ENCODE data around the gene UNC13B.
"Not testable (repeated sequence)": the region's sequence is repeated elsewhere in the genome, so short reads cannot be mapped to it uniquely, and the experiment has no call there.

UNC13B gene

DNA sequence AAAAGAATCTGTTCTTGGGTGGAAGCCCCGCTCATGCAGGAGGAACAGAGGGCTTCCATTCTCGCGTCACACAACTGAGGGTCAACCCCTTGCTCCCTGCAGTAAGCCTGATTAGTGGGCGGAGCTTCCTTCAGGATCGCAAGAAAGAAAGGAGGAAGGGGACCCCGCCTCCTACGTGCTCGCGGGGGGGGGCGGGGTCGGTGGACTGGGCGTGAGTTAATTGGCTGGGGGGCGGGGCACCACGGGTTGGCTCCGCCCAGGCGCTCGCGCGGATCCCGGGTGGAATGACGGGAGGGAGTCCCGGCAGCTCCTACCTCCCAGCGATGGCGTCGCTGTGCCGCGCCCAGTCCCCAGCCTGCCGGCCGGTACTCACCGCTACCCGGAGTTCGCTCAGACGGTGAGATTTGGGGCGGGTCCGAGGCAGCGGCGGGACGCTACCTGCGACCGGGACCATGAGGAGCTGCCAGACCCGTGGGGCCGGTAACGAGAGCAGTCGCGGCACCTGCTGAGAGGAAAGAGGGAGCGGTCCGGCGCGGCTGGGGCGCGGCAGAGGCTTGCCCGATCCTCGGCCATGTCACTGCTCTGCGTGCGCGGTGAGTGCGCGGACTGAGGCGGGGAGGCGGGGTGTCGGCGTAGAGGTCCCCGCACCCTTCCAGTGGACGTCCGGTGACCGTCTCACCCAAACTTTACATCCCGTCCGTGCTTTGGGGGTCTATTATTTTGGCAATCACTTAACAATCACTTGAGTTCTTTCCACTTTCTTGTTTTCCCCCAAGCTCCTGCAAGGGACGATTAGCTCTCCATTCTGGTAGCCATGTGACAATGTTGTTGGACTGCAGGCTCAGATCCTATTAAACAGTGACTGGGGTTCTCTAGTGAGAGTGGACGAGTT is at the start of gene UNC13B:
Gene UNC13B, plus strand, starts transcription at position 297 of the 892 bp plus-strand sequence. Its CDS starts 275 bp downstream, at position 572.
- peak; percentile 89 for DNase-seq

DNA sequence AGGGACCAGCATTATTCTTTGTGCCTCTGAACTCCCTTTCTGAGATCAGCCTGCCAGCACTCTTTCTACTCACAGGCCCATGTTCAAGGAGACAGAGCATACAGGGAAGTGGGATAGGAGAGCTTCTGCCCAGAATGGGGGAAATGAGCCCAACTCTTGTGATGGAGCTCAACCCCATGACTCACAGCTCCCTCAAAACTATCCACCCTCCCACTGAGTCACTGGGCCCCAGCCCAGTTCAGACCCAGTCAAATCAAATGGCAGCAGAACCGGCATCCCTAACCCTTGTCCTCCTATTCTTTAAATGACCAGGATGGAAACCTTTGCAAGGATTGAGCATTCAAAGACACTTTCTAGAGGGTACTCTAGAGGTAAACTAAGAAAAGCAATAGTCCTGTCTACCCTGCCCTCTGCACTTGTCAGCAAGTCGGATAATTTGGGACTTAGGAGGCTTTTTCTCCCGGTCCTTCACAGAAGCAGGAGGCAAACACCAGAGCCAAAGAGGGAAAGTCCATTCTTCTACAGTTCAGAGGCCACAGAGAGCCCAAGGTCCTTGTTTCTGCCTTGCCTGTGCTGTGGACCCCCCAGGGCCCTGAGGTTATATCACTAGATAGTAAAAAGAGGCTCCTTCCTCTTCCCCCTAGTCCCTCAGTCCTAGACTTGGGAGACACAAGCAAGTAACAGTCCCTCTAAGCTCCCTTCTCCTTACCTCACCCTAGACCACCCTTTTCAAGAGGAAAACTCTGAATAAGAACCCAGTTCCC is 49.4 kb upstream of the UNC13B start:
- DNase-seq = peak; percentile 54

GRCh38 chr9:35114113-35114839 is 47.5 kb upstream of the UNC13B start:
- peak; percentile 87 for DNase-seq

DNA sequence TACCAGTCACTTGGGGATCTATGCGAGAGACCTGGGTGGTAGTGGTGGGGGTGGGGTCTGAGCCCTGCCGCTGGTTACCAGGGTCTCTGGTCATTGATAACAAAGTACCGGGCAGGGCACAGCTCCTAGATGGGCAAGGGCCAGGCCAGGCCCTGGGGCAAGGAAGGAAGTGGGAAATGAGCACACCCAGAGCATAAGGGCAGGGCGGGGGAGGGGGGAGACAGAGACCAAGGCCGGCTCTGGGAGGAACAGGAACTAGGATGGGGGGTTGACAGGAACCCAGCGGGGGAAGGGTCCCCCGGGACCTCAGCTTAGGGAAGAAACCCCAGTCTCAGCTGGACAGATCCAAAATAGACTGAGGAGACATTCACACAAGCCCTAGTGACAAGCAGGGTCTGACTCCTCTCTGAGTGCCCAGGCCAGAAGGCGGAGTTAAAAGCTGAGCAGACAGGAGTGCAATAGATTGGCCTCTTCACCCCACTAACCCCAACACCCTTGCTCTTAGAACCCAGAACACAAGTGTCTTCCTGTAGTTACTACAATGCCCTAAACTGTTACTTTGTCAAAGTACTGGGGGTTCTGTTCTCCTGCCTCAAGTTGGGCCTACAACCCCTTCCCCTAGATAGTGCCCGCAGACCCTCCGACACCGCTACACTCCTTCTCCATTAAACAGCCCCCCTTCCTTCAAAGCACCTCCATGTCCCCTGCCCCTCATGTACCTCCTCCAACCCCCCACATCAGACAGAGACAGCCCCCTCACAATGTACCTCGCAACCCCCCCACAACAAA is 46.8 kb upstream of the UNC13B start:
- DNase-seq = peak; percentile 43

- DNase-seq = peak; percentile 96
Observed at GRCh38 chr9:35115680-35116538, 45.9 kb upstream of the UNC13B start, which contains the start of gene ATOSB. ATOSB (minus strand) TSS chr9:35115862; CDS start chr9:35108274, 7,588 bp downstream.

- no peak for DNase-seq
Observed at GRCh38 chr9:35116539-35116897, 45.3 kb upstream of the UNC13B start.

DNA sequence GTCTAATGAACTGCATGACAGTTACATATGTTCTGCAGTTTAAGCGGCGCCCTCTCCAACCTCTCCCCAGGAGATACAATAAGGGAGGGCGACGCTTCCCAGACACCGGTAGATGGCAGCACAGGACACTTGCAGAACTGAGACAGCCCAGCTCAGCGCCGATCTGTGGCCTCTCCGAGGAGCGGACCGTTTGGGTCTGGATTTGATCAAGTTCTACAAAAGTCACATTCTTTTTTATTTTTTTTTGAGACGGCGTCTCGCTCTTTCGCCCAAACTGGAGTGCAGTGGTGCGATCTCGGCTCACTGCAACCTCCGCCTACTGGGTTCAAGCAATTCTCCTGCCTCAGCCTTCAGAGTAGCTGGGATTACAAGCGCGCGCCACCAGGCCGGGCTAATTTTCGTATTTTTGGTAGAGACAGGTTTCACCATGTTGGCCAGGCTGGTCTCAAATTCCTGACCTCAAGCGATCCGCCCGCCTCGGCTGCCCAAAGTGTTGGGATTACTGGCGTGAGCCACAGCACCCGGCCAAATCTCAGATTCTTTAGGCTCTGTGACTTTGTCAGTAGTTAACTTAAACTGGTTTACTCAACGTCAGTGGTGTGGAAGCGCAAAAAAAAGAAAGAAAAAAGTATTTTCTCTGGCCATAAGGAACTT is 44.8 kb upstream of the UNC13B start:
- DNase-seq = peak; percentile 94

DNA sequence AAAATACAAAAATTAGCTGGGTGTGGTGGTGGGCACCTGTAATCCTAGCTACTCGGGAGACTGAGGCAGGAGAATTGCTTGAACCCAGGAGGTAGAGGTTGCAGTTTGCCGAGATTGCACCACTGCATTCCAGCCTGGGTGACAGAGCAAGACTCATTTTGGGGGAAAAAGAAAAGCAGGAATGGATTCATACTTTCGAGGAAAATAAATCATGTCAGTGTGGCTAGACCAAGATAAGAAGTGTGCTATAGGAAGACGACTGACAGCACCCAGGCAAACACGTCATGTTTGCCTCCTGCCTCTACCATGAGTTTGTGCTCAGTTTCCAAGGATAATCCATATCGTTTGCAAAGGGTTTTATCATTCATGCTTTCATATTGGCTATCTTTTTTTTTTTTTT is 26.9 kb upstream of the UNC13B start:
- DNase-seq = no peak

DNA sequence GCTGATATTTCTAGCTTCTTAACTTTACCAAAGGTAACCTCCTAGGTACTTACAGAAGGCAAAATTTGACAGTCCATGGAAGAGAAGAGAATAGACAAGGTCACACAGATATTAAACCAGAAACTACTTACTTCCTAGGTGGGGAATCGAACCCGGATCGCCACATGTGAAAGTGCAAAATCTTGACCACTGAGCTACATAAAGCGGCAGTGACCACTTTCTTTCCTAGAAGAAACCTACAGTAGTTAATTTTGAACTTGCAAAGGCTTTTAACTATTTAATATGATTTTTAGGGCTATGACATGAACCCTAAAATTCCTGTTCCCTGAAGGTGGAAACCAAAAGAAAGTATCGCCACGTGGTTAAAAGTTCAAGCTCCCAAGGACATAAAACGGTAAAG is 25.8 kb upstream of the UNC13B start:
- DNase-seq = no peak

DNA sequence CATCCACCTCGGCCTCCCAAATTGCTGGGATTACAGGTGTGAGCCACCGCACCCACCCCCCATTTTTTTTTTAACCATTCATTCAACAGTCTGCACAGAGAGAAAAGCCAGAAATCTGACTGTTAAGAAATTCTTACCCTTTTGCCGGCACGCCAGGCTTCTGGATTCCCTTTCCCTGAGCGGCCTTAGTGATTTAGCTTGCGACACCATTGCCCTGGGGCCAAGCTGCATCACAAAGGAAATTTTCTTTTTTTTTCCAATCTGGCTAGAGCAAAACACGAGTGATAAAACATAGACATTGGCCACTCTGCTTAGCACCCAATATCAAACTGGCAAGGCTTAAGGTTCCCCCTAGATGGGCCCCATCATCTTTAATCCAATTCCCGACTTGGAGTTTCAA is 24.9 kb upstream of the UNC13B start:
- no peak for DNase-seq

GRCh38 chr9:35140093-35140492 is 21.7 kb upstream of the UNC13B start:
- DNase-seq = no peak

DNA sequence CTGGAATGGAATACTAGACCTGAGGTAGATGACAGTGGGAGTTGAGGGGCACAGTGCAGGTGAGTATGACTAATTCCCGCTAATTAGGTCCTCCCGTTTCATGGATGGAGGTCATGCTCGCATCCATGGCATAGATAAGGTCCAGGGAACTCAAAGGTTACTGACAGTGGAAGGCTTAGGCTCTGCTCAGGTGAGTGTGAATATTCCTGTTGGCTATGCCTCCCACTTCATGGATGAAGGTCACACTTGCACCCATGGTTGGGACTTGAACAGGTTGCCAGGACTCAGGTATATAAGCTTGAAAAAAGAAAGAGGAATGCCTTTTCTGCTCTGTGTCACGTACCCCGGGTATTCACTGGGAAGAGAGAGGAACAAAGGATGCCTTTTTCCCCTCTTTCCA is 19.8 kb upstream of the UNC13B start:
- no peak for DNase-seq

GRCh38 chr9:35147941-35148563 is 13.8 kb upstream of the UNC13B start:
- not testable (repeated sequence) for DNase-seq

DNA sequence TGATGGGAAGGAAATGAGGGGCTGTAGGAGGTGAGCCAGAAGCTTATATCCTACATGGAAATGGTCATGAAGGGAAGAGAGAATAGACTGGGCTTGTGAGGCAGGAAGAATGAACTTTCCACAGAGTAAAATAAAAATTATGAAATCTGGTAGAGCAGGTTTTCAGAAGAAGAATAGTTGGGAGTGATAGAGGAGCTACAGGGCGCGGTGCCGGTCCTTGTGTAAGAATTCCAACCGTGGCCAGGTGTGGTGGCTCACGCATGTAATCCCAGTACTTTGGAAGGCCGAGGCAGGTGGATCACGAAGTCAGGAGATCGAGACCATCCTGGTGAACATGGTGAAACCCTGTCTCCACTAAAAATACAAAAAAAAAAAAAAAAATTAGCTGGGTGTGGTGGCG is 8.9 kb upstream of the UNC13B start:
- DNase-seq = no peak

DNA sequence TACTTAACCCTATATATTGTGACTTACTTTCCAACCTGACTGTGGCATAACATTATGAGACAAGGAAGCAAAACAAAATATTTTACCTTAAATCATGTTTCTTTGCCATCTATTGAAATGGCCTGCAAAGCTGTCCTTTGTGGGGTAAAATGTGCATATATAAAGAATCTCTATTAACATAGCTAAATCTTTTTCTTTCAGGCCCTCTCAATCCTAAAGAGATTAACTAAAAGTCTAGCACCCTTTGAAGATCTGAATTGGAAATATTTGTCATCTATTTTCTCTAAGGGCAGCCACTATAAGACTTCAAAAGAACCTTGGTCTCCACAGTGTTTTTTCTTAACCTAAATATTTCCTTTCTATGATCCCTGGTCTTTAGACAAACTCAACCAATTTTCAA is 5.0 kb upstream of the UNC13B start:
- DNase-seq = no peak

DNA sequence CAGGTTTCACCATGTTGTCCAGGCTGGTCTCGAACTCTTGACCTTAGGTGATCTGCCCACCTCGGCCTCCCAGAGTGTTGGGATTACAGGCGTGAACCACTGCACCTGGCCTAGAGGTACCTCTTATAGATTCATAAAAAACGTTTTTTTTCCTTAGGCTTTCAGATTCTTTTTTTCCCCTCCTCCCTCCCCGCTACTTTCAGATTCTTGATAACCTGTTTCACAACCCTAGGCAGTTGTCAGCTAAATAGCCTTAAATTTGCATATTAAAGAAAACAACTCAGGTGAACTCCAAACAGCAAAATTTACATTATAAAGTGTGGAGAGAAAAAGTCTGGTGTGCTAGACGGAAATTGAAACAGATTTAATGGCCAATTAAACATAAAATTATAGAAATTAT is 4.0 kb upstream of the UNC13B start:
- DNase-seq = not testable (repeated sequence)

DNA sequence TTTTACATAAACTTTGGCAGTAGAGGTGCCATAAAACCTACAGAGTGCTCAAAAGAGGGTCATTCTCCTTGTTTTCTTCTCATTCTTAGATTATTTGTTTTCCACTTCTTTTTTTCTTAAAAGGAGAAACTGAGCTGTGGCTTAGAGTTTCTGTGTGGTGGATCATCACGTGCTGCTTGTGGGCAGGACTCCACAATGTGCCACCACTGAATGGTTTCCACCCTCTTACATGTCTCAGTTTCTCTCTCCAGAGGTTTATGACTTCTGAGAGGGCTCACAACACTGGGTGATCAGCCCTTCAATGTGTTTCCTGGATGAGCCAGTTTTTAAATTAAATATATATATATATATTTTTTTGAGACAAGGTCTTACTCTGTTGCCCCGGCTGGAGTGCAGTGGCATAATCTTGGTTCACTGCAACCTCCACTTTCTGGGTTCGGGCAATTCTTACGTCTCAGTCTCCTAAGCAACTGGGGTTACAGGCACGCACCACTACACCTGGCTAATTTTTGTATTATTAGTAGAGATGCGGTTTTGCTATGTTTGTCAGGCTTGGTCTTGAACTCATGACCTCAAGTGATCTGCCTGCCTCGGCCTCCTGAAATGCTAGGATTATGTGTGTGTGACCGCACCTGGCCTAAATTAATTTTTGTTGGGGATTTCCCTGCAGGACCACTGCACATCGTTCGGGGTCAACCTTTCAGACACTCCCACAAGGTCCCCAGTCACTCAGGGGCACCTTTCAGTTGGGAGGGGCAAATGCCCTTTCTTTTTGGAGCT is 3.1 kb upstream of the UNC13B start:
- DNase-seq = no peak

GRCh38 chr9:35162605-35163315 is 951 bp downstream of the UNC13B start:
- DNase-seq = no peak

GRCh38 chr9:35163413-35163812 is 1.6 kb downstream of the UNC13B start:
- DNase-seq = no peak
